Left cardiac atrium (tissue), 4 donors: Measurements from ENCODE around the gene LRRC15. TPM values are rescaled to one million over a fixed set of nuclear protein-coding genes. Genes with fewer than 3 reads are reported as not detected.

Experiments used
- ATAC-seq, 2 donors: fragments of 200-7000 bp; cut with Tn5 transposase; one replicate each; pipeline ENCODE4 v1.9.1; 2020; ENCODE audit warnings: mild to moderate bottlenecking in 2 of 2, moderate library complexity in 2 of 2
- DNase-seq: peaks from one replicate; pipeline ENCODE4 v3.0.0-alpha.2; 2020
- intact Hi-C, 2 donors: fragments of 100-400 bp; cut with DNase I; formaldehyde crosslinking; loops; one replicate each; pipeline versions ENCODE4 v1.14.1 to v1.15.1; 2022 to 2023
- total RNA-seq, 2 donors: library from RNA; stranded (reverse); fragmentation: NEBNext Ultra II Directional; extraction: Animal tissue kit (Norgen Biotek cat#: 25700); gene quantifications; one replicate each; pipeline ENCODE4 v1.2.1, GENCODE V29; 2021
- donor health status: DM: no; HTN: yes; CAD: no.
- donor health status: DM: no; HTN: yes; CAD: no; lungs with severe emphysema.
- donor health status: DM: yes; HTN: yes; CAD: no.
- donor health status: Dilated cardiomyopathy.

Gene LRRC15
- total RNA-seq, 2 donors from 2014 or later: 0.18 to 0.74 TPM

- intact Hi-C loops: loop anchor here in 1 of 2 donors (10.0 kb wide), 1 partner anchor 668 kb away; no protein-coding TSS in a partner anchor
- DNase-seq (no peak), ATAC-seq (no peak)
Measured at GRCh38 chr3:194342861-194343560, 26.5 kb downstream of the LRRC15 start.

DNA sequence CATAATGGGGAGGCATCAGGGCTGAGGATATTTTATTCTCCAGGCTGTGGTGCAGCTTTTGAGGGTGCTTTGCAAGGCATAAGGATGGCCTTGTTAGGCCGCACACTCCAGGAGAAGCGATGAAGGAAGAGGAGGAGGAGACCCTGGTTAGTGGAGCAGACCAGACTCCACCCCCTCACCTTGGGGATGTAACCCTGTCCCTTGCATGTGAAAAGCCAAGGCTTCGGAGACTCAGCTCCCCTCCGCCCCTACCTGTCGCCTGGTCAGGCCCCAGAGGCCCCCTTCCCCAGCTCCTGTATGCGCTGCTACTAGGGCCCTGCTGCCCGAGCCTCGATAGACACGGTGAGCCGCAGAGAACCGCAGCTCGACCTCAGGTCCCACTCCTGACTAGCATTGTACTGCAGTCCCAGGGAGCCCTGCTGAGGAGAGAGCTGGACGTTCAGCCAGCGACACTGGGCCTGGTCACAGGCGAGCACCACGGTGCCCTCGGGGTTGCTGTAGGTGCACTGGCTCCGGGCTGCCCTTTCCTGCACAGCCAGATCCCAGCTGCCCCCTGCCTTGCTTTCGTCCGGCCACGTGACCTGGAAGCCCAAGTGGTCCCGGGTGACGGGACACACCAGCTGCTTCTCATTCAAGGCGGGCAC, 28.7 kb downstream of the LRRC15 start:
- DNase-seq (no peak), ATAC-seq (no peak)
- intact Hi-C loops: loop anchor here in 1 of 2 donors (10.0 kb wide), 1 partner anchor 666 kb away; no protein-coding TSS in a partner anchor

DNA sequence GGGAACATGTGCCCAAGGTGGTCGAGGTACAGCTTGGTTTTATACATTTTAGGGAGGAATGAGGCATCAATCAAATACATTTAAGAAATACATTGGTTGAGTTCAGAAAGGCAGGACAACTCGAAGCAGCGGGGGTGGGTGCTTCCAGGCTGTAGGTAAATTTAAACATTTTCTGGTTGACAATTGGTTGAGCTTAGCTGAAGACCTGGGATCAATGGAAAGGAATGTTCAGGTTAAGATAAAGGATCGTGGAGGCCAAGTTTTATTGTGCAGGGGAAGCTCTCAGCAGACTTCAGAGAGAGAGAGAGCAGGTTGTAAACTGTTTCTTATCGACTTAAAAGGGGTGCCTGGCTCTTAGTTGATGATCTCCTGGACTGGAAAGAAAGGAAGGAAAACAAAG, 29.7 kb downstream of the LRRC15 start:
- intact Hi-C loops: loop anchor here (5.0 to 10.0 kb wide), 3 partner anchors 62 to 665 kb away; no protein-coding TSS in a partner anchor
- DNase-seq: no peak
- no peak for ATAC-seq

GRCh38 chr3:194339356-194339755, 30.2 kb downstream of the LRRC15 start:
- intact Hi-C loops: loop anchor here (5.0 to 10.0 kb wide), 2 partner anchors 63 to 255 kb away; no protein-coding TSS in a partner anchor
- DNase-seq (no peak), ATAC-seq (no peak)

GRCh38 chr3:194337965-194338753, 31.4 kb downstream of the LRRC15 start:
- ATAC-seq (no peak), DNase-seq (no peak)
- intact Hi-C loops: loop anchor here (5.0 to 10.0 kb wide), 2 partner anchors 64 to 257 kb away; no protein-coding TSS in a partner anchor

- intact Hi-C loops: loop anchor here (5.0 to 10.0 kb wide), 2 partner anchors 66 to 258 kb away; no protein-coding TSS in a partner anchor
- DNase-seq (no peak), ATAC-seq (no peak)
Measured at GRCh38 chr3:194336601-194337355, 32.8 kb downstream of the LRRC15 start.

- intact Hi-C loops: loop anchor here in 1 of 2 donors (2.0 to 10.0 kb wide), 2 partner anchors 71 to 261 kb away; no protein-coding TSS in a partner anchor
- DNase-seq (no peak), ATAC-seq (no peak)
Measured at GRCh38 chr3:194333981-194334320, 35.6 kb downstream of the LRRC15 start.

GRCh38 chr3:194333212-194333980, 36.1 kb downstream of the LRRC15 start:
- DNase-seq (peak; percentile 89), ATAC-seq (peak; percentile 83 to 93)
- intact Hi-C loops: loop anchor here in 1 of 2 donors (2.0 to 10.0 kb wide), 2 partner anchors 71 to 261 kb away; no protein-coding TSS in a partner anchor

- no peak for ATAC-seq
- intact Hi-C loops: loop anchor here in 1 of 2 donors (2.0 to 10.0 kb wide), 2 partner anchors 72 to 262 kb away; no protein-coding TSS in a partner anchor
- no peak for DNase-seq
Measured at GRCh38 chr3:194332858-194333211, 36.7 kb downstream of the LRRC15 start.

DNA sequence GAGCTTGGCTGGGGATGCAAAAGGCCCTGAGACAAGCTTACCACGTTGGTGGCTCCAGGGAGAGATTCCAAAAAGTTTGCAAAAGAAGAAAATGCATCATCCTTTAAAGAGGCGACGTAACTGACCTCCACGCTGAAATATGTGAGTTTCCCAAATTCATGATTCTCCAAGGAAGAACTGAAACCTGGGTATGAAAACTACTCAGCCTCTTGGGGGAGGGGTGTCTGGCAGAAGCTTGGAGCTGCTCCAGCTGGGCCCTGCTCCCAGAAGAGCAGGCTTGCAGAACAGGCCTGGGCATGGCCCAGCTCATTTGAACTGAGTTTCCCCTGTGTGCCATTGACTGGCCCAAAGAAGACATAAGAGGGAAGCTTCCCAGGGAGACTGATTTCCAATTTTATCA, 39.0 kb downstream of the LRRC15 start:
- peak; percentile 69 for DNase-seq
- peak; percentile 60 to 74 for ATAC-seq
- intact Hi-C loops: loop anchor here in 1 of 2 donors (10.0 kb wide), 1 partner anchor 264 kb away; no protein-coding TSS in a partner anchor

GRCh38 chr3:194330160-194330559, 39.4 kb downstream of the LRRC15 start:
- no peak for DNase-seq
- ATAC-seq: peak; percentile 1 to 25

DNA sequence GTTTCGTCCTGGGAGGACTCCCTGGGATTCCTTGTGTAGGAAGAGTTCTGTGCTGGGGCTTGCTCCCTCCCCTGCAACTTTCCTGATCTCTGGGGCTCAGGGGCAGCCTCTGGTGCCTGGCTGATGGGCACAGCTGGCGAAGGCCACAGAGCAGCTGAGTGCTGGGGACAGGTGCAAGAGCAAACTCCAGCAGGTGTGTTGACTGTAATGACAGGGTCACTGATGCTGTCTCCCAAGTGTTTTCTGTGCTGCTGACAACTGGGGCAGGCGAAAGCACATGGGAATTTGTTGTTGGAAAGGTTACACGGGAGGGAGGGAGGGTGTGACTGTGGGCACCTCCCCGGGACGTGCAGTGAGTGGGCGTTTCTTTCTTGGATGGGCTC, 40.0 kb downstream of the LRRC15 start:
- intact Hi-C loops: no loop called here
- DNase-seq (no peak), ATAC-seq (no peak)

More at GRCh38 chr3:194330160-194330559, 39.4 kb downstream of the LRRC15 start:
- intact Hi-C loops: loop anchor here in 1 of 2 donors (10.0 kb wide), 1 partner anchor 265 kb away; no protein-coding TSS in a partner anchor

DNA sequence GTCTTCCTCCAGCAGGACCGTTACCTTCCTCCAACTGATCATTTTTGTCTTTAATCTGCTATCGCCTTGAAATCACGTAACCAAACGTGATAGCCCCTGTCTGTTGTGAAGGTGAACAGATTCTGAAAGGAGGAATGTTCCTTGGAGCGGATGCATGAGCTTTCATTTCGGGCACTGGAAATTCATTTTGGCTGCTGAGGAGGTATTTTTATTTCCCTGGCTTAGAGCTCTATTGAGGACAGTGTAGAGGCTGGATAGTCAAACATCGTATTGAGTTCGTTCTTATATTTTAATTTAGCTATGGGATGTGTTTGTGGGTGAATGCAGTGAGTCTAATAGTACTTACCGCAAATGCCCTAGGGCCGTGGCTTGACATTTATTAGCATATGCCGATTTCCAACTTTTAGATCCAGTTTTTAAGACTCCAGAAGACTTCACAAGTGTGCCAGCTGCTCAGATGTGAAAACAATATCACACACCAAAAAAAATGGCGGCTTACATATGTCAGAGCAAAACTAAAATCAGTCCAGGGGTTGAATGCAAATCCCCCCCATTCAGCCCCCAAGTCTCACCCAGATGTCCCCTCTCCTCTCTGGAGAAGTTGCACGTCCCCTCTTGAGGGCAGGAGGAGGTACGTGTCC, 40.5 kb downstream of the LRRC15 start:
- DNase-seq (no peak), ATAC-seq (no peak)
- intact Hi-C loops: no loop called here

- no peak for DNase-seq
- peak in 1 of 2 donors; percentile 12 for ATAC-seq
- intact Hi-C loops: no loop called here
Measured at GRCh38 chr3:194328053-194328657, 41.4 kb downstream of the LRRC15 start.

DNA sequence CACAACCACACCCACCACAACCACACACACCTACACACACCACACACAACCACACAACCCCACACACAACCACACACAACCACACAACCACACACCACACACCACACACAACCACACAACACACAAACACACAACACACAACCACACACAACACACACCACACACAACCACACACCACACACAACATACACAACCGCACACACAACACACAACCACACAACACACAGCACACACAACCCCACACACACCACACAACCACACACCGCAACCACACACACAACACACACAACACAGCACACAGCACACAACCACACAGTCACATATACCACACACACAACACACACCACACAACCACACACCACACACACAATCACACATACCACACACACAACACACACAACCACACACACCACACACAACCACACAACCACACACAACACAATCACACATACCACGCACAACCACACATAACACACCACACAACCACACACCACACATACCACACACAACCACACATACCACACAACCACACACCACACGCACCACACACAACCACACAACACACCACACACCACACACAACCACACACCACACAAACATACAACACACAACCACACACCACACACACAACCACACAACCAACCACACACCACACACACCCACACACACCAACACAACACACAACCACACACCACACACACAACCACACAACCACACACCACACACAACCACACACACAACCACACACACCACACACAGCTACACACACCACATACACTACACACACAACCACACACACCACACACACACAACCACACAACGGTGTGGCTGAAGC, 42.1 kb downstream of the LRRC15 start:
- ATAC-seq (no peak), DNase-seq (no peak)
- intact Hi-C loops: no loop called here

DNA sequence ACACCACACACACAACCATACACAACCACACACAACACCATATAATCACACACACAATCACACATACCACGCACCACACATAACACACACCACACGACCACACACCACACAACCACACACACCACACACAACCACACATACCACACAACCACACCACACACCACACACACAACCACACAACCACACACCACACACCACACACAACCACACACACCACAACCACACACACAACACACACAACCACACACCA, 42.6 kb downstream of the LRRC15 start:
- DNase-seq (no peak), ATAC-seq (no peak)
- intact Hi-C loops: no loop called here
